BE2C (cell line): ENCODE results near the gene MYL5.

Source experiments
- DNase-seq: peaks from one replicate; pipeline ENCODE4 v3.0.0-alpha.2; 2020
- H3K27me3 ChIP-seq: fragments of 250-450 bp; sonication (Bioruptor Pico); 2 replicates; pipeline ENCODE4 v1.5.1; 2020; ENCODE audit warnings: mild to moderate bottlenecking
- H3K36me3 ChIP-seq: fragments of 250-450 bp; sonication (Bioruptor Pico); 2 replicates; pipeline ENCODE4 v1.5.1; 2020; ENCODE audit warnings: mild to moderate bottlenecking
- H3K4me1 ChIP-seq: fragments of 250-450 bp; sonication (Bioruptor Pico); 2 replicates; pipeline ENCODE4 v1.5.1; 2020
- H3K4me3 ChIP-seq: 2 replicates; pipeline ENCODE4 v1.5.1; 2011; ENCODE audit warnings: low read depth, low read length
- H3K9me3 ChIP-seq: fragments of 250-450 bp; sonication (Bioruptor Pico); 2 replicates; pipeline ENCODE4 v1.5.1; 2020
- TF ChIP-seq, protein P1 (sequence below): IDR thresholded peaks from 2 replicates; pipeline ENCODE4 v1.5.1; 2012; ENCODE audit warnings: mild to moderate bottlenecking, low read depth, low read length

Gene MYL5

DNA sequence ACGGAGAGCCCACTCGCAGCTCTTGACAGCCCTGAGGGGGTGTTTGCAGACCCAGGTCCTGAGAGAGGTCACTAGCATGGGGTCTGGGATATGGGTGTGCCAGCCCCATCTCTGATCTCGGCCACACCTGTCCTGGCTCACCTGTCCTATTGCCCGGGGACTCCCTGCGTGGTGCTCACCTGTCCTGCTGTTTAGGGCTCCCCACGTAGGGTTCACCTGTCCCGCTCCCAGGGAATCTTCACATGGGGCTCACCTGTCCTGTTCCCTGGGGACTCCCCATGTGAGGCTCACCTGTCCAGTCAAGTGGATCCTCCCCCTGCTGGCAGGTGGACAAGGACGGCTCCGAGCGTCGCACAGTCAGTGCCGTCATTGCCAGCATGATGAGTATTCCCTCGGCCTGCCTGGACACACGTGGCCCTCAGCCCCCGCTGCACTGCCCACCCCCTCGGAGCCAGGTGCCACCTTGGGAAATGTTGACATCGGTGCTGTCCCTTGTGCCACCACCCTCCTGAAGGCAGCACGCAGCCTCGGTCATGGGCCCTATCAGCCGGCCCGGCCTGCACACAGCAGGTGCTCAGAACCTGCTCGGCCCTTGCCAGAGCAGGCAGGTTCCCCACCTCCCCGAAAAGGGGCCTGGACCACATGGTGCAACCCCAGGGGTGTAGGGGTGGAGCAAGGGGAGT, 8.3 kb downstream of the MYL5 start:
- Histone ChIP-seq H3K4me3 (no peak overlapping the region), H3K27me3 (no peaks in the 10 kb centered on the region), H3K4me1 (peaks cover 13% of the 10 kb centered on the region), H3K9me3 (no peaks in the 10 kb centered on the region), H3K36me3 (no peaks in the 10 kb centered on the region)
- TF ChIP-seq, protein P1, sequence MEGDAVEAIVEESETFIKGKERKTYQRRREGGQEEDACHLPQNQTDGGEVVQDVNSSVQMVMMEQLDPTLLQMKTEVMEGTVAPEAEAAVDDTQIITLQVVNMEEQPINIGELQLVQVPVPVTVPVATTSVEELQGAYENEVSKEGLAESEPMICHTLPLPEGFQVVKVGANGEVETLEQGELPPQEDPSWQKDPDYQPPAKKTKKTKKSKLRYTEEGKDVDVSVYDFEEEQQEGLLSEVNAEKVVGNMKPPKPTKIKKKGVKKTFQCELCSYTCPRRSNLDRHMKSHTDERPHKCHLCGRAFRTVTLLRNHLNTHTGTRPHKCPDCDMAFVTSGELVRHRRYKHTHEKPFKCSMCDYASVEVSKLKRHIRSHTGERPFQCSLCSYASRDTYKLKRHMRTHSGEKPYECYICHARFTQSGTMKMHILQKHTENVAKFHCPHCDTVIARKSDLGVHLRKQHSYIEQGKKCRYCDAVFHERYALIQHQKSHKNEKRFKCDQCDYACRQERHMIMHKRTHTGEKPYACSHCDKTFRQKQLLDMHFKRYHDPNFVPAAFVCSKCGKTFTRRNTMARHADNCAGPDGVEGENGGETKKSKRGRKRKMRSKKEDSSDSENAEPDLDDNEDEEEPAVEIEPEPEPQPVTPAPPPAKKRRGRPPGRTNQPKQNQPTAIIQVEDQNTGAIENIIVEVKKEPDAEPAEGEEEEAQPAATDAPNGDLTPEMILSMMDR, result no peak
- DNase-seq, result no peak

DNA sequence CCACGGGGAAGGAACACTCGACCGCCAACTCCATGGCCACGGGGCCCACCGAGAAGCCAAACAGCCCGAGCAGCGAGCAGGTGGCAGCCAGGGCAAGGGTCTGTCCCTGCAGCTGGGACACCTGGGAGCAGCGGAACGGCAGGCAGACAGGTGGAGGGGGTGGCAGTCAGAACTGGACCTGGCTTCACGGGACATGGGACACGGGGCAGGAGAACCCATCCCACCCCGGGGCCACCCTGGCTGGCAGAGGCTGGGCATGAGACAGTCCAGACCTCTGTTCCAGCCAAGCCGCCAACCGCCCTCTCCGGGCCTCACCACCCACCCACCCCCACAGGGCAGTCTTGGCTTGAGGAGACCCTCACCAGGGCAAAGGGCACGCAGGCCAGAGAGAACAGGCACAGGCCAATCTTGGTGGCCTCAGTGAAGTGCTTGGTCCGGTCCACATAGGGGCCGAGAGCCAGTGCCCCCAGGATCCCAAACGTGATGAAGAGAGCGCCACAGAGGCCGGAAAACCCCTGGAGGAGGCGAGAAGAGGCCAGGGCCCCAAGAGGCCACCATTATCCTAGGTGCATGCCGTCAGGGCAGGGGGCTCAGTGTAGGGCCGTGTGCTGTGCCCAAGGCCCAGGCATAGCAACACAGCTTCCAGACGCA, 9.0 kb downstream of the MYL5 start:
- H3K36me3 ChIP-seq, result no peaks in the 10 kb centered on the region
- no peaks in the 10 kb centered on the region for H3K9me3 ChIP-seq
- H3K27me3 ChIP-seq, result no peaks in the 10 kb centered on the region
- peaks cover 13% of the 10 kb centered on the region for H3K4me1 ChIP-seq
- H3K4me3 ChIP-seq, result no peak overlapping the region
- TF ChIP-seq, protein P1, result no peak
- DNase-seq, result no peak

DNA sequence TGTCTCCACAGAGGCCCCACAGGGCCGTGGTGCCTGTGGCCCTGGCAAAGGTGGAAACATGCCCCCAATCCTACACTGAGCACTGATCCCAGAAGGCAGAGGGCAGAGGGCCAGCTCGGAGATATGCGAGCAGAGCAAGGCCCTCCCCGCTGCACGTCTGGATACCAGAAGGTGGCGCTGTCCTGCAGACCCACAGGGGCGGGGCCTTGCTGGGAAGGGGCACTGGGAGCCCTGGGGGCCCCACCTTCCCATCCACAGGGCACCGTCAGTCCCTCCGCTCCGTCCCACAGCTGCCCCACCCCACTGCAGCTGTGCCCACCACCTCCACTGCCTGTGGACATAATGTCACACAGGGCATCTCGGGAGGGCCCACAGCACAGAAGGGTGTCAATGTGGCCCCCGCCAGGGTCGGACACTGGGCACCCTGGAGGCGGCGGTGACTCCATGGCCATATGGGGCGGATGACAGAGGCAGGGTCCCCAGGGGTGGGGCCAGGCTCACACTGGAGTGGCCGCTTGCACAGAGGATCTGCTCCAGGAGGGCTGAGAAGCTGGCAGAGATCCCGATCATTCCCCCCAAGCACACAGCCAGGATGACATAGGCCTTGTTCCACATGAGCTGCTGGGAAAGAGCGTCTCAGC, 9.8 kb downstream of the MYL5 start:
- H3K4me3 ChIP-seq, result peak overlapping the region; percentile 39
- no peaks in the 10 kb centered on the region for H3K36me3 ChIP-seq
- TF ChIP-seq, protein P1, result peak; percentile 78
- H3K4me1 ChIP-seq, result peaks cover 13% of the 10 kb centered on the region
- H3K27me3 ChIP-seq, result no peaks in the 10 kb centered on the region
- H3K9me3 ChIP-seq, result no peaks in the 10 kb centered on the region
- peak; percentile 83 for DNase-seq

DNA sequence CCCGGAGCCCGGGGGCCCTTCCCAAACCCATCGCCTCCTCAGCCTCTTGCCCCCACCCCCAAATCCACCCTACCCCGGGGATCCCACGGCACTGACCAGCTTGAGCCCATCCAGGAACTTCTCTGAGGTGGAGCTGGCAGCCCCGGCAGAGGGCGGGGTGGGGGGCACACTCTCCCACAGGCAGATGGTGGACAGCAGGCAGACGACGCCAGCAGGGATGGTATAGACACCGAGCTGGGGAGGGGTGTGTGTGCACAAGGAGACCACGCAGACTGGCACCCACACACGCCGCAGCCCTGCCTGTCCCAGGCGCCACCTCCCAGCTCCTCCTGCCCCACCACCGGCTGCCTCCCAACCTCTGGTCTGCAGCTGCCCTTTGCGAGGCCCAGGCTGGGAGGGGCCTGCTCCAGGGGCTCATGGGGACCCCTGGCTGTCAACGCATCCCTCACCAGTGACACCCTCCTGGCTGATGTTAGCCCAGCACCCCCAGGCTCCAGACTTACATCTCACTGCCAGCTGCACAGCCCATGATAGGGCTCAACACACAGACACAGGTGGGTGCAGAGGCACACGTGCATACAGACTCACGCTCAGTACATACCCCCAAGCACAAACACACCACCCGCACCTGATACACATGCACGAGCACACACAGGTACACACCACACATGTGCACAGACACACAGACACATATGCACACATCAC, 10.4 kb downstream of the MYL5 start:
- Histone ChIP-seq H3K4me3 (no peak overlapping the region; the same call in 1 of the 2 replicates), H3K4me1 (peaks cover 13% of the 10 kb centered on the region), H3K27me3 (no peaks in the 10 kb centered on the region), H3K36me3 (no peaks in the 10 kb centered on the region), H3K9me3 (no peaks in the 10 kb centered on the region)
- no peak for DNase-seq
- TF ChIP-seq, protein P1, result no peak

DNA sequence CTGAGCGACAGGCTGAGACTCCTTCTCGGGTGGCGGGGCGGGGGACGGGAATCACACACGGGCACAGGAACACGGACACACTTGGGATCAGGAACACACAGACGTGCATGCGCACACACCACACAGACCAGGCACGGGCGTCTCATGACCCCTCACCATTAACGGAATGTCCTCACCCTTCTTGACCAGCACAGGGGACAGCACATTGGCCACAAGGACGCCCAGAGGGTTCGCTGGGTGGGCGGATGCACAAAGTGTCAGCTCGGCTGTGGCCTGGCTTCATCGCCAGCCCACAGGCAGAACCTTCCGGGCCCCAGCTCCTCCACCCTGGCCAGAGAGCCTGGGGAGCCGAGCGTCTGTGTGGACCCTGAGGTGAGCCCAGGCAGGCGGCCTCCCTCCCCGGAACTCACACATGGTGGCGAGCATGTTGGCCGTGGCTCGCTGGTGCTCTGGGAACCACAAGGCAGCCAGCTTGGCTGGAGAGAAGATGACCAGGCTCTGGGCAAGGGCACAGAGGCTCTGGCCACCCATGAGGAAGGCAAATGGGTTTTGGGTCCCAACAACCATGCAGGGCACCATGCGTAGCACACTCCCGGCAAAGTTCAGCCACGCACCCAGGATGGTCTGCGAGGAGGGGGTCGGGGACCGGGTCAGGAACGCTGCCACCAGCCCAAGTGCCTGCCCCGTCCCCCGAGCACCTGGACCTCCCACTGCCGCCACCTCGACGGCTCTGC, 11.5 kb downstream of the MYL5 start:
- no peak for DNase-seq
- Histone ChIP-seq H3K36me3 (no peaks in the 10 kb centered on the region), H3K27me3 (no peaks in the 10 kb centered on the region), H3K4me1 (peaks cover 4% of the 10 kb centered on the region), H3K9me3 (no peaks in the 10 kb centered on the region), H3K4me3 (no peak overlapping the region)
- TF ChIP-seq, protein P1, result no peak
